ENCODE data around the gene CTDSPL. TPM values are rescaled to one million over a fixed set of nuclear protein-coding genes. Genes with fewer than 3 reads are reported as not detected.

CTDSPL gene
- total RNA-seq, 1 donor, result 33.6 TPM

DNA sequence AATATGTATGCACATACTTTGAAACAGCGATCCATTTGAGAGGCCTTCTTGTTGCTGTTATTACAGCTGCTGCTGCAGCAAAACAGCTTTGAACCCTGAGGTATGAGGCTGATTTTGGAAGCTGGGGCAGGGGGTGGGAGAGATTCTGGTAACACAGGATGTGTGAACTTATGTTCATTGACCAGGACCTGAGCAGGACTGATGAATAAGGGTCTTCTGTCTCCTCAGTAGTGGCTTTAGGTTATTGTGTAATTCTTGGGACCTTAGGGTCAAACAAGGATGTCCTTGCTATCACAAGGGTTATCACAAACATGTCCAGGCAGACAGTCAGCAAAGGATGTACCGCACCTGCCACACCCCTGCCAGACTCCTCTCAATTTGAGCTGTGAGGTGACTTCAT is 41.6 kb downstream of the CTDSPL start:
- TF ChIP-seq, protein P1, sequence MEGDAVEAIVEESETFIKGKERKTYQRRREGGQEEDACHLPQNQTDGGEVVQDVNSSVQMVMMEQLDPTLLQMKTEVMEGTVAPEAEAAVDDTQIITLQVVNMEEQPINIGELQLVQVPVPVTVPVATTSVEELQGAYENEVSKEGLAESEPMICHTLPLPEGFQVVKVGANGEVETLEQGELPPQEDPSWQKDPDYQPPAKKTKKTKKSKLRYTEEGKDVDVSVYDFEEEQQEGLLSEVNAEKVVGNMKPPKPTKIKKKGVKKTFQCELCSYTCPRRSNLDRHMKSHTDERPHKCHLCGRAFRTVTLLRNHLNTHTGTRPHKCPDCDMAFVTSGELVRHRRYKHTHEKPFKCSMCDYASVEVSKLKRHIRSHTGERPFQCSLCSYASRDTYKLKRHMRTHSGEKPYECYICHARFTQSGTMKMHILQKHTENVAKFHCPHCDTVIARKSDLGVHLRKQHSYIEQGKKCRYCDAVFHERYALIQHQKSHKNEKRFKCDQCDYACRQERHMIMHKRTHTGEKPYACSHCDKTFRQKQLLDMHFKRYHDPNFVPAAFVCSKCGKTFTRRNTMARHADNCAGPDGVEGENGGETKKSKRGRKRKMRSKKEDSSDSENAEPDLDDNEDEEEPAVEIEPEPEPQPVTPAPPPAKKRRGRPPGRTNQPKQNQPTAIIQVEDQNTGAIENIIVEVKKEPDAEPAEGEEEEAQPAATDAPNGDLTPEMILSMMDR (IDR thresholded peaks at IDR 0.05; ENCODE audit: insufficient read depth, low read length), result no peak
- no peak for DNase-seq (ENCODE audit: low read depth)
- no peak overlapping the region for H3K4me3 ChIP-seq (ENCODE audit: low read depth, low read length)

DNA sequence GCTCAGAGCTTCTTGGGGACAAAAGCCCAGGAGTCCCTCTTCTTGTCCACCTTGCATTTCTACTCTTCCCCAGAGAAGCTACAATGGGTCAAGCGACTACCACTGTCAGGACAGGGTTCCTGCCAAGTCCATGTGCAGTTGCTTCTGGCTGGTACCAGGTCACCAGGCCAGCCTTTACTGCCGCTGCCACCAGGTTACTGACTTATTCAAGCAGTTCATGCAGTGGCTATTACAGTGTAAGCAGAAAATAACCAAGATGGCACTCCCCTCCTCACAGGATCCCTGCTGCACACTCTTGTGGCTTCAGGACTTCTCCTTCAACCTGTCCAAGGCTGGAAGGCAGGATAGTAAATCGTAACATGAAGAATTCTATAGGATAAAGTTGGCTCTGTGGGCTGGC is 42.1 kb downstream of the CTDSPL start:
- H3K4me3 ChIP-seq (ENCODE audit: low read depth, low read length), result no peak overlapping the region
- DNase-seq (ENCODE audit: low read depth), result no peak
- TF ChIP-seq, protein P1 (IDR thresholded peaks at IDR 0.05; ENCODE audit: insufficient read depth, low read length), result no peak

DNA sequence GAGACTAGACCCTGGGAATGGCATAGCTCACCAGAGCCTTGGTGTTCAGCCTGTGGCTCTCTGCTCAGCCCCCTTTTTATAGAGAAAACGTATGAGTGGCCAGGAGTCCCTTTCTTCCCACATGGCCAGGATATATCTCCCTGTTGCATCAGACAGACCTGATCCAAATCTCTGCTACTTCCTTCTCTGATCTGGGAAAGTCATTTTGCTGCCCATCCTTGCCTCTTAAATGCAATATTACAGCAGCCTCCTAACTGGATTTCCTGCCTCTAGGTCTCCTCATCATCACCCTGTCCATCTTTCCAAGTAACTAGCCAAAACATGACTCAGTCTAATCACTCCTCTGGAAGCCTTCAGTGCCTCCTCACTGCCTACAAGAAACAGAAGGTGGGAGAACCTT is 42.9 kb downstream of the CTDSPL start:
- DNase-seq (ENCODE audit: low read depth), result peak; percentile 82
- TF ChIP-seq, protein P1 (IDR thresholded peaks at IDR 0.05; ENCODE audit: insufficient read depth, low read length), result no peak
- no peak overlapping the region for H3K4me3 ChIP-seq (ENCODE audit: low read depth, low read length)

DNA sequence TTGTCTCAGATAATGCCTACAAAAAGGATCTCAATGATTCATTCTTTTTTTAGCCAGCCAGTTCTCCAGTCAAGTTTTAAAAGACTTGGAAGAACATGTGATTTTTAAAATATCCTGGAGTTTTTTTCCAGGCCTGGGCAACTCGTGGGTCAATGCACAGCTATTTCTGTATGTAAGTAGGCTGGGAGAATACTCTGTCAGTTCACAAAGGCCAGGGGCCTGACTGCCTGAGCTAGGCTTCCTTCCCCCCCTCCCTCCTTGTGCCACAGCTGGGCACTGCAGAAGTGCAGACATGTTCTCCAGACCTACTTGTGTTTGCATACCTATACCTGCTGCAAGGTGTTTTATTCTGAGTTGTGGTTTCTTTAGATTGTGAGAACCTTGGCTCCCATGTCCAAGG is 43.7 kb downstream of the CTDSPL start:
- TF ChIP-seq, protein P1 (IDR thresholded peaks at IDR 0.05; ENCODE audit: insufficient read depth, low read length), result no peak
- peak; percentile 31 for DNase-seq (ENCODE audit: low read depth)
- H3K4me3 ChIP-seq (ENCODE audit: low read depth, low read length), result no peak overlapping the region

DNA sequence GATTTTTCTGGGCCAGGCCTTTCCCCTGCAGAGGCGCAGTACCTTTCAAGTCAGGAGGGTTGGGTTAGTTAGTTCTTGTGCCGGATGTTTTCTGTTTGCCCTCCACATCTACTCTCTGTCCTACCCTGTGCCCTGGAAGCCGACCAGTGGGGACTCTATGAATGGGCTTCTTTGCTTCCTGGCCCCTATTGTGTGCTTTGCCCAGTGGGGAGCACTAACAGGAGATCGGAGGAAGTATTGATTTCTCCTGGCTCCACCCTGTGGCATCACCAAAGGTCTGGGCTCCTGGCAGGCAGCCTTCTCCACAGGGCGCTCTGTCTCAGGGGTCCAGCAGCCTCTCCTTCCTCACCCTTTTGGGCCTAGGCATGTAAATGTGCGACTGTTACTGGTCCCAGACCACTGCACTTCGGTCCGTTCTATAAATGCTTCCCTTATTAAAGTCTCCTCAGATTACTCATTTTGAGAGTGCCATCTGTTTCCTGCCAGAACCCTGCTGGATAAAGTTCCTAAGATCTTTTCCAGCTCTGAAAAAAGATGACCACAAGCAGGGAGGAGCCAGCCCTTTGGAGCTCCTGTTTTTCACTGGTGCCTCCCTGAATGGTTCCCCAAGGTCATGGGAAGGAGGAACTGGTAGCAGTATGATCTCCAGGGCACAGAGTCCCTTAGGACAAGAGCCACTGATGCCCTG is 44.5 kb downstream of the CTDSPL start:
- H3K4me3 ChIP-seq (ENCODE audit: low read depth, low read length), result no peak overlapping the region
- peak; percentile 74 for DNase-seq (ENCODE audit: low read depth)
- TF ChIP-seq, protein P1 (IDR thresholded peaks at IDR 0.05; ENCODE audit: insufficient read depth, low read length), result no peak

DNA sequence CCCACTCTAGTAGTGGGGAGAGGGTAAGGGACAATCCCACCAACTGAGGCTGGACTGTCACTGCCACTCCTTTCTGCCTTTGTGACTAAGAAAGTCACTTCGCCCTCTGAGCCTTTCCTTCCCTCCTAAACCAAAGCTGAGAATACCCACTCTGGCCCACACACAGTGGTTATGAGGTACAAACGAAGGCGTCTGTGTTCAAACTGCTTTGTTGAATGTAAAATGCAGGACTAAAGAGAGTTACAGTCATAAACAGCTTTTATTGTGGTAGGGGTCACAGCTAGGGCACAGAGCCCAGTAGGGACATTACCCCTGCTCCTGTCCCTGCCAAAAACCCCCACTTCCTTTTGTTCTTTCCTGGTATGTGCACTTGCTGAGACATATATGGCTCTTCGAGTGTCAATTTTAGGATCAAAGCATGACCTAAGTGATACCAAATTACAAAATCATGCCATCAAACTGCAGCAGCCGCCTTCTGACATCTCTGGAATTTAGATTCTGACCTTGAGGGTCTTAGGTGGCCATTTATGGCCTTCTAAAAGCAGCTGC is 45.1 kb downstream of the CTDSPL start:
- no peak for DNase-seq (ENCODE audit: low read depth)
- no peak overlapping the region for H3K4me3 ChIP-seq (ENCODE audit: low read depth, low read length)
- TF ChIP-seq, protein P1 (IDR thresholded peaks at IDR 0.05; ENCODE audit: insufficient read depth, low read length), result no peak
